Caki2 (cell line): ENCODE data around the gene NPY4R. TPM values are rescaled to one million over a fixed set of nuclear protein-coding genes. Genes with fewer than 3 reads are reported as not detected.
"Not testable (repeated sequence)": the region's sequence is repeated elsewhere in the genome, so short reads cannot be mapped to it uniquely, and the experiment has no call there.

Experiments
- DNase-seq: peaks from one replicate; pipeline ENCODE4 v3.0.0-alpha.2; 2015; ENCODE audit warnings: low read depth
- in situ Hi-C: cut with HindIII; loops from 2 replicates; pipeline ENCODE4 v1.10.0; 2016; ENCODE audit warnings: low sequenced_read_pairs, low pct_unique_long_range_greater_than_20kb, mixed read lengths
- total RNA-seq: library from RNA; depleted of rRNA; stranded (reverse); fragments of >200 nt; shearing (Covaris generic); gene quantifications from 2 replicates; pipeline ENCODE4 v1.2.3, GENCODE V29; 2014; ENCODE audit warnings: low replicate concordance; rRNA removed

The NPY4R gene, protein sequence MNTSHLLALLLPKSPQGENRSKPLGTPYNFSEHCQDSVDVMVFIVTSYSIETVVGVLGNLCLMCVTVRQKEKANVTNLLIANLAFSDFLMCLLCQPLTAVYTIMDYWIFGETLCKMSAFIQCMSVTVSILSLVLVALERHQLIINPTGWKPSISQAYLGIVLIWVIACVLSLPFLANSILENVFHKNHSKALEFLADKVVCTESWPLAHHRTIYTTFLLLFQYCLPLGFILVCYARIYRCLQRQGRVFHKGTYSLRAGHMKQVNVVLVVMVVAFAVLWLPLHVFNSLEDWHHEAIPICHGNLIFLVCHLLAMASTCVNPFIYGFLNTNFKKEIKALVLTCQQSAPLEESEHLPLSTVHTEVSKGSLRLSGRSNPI
- not detected in 2 replicates for total RNA-seq

DNA sequence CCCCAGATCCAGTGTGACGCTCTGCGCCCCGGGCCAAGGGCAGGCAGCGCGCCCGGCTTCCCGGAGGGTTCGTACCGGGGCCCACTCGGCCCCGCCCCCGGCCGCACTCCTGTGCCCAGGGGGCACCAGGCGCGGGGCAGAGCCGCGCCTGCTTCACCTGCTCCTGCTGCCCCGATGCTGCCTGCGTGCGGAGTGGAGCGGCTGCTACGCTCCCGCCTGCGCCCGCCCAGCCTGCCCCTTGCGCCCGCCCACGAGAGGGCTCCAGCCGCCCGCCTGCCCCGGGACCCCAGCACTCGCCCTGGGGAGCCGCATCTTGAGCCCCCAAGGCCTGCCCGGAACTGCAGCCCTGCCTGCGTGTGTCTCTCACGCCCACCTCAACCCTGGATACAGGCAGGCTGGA is at the start of gene NPY4R:
TSS of gene NPY4R (minus strand) at position 194 of the 400 bp plus-strand sequence. CDS start 3,323 bp downstream, outside the sequence.
- in situ Hi-C loops, DNase-seq: not testable (repeated sequence)

DNA sequence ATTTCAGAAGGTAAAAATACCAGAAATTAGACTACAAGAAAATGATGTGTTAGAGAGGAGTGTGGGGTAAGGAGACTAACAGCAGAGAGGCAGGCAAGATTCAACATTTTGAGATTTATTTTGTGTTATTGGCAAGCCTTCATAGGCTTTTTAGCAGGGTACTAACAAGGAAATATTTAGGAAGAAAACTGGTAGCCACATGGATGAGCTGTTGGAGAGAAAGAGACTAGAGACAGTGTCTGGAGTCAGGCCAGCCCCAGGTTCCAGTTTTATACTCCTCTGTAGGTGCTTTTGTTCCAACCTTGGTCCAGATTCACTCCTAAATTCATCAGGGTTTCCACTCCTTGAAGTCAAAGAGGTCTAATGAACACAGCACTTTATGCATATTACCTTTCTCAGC is 49.6 kb upstream of the NPY4R start:
- in situ Hi-C loops = no loop called here
- DNase-seq = no peak

DNA sequence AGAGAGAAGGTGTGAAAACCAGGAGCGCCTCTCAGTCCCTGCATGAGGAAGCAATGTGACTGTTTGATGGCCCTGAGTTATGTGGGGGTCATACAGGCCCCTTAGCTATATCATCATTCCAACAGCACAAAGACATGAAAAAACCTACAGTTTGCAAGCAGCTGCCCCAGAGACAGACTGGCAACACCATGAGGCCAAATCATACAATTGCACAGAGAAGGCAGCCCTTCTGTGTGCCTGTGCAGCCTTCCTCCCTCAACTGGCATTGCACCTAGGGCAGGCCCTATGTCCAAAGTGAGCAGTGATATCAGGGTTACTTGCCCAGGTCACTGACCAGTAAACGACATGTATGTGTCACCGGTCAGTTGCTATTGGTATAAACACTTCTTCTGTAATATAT is 49.1 kb upstream of the NPY4R start:
- DNase-seq = no peak
- in situ Hi-C loops = no loop called here

DNA sequence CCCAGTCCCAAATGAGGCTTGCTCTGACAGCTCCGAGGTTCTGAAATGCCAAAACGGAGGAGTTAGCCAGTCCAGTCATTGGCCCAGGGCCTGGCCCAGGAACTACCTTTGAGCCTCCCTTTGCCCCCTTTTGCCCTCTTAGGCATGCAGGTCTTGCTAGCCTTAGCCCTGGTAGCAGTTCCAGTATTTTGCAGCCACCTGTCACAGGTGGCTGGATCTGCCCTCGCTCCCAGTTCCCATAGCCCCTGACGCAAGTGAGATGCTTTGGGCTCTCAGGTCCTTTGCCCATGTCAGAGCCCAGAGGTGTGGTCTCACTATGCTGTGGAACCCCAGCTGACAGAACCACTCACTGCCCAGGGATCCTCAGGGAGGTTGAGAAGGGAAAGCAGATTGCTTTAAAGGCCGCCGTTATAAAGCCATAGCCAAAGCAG is 48.7 kb upstream of the NPY4R start:
- in situ Hi-C loops = no loop called here
- no peak for DNase-seq

- DNase-seq, in situ Hi-C loops: not testable (repeated sequence)
Observed at GRCh38 chr10:46513333-46513732, 47.6 kb upstream of the NPY4R start.

- DNase-seq, in situ Hi-C loops: not testable (repeated sequence)
Observed at GRCh38 chr10:46512725-46513124, 47.0 kb upstream of the NPY4R start.

DNA sequence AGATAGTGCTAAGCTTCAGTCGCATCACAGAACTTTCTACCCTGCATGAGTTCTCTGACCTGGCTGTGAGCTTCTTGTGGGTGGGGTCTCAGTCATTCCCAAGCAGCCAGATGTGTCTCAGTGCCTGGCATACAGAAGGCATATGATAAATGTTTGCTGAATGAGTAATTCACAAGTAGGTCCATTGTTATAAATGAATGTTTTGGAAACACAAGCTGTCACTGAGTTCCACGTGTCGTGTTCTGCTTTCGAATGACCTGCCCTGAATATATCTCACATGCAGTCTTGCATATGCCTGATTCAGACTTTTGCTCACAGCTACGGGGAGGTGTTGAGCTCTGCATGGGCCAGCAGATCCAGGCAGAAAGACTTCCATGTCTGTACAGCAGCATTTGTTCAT is 46.2 kb upstream of the NPY4R start:
- in situ Hi-C loops, DNase-seq: not testable (repeated sequence)

DNA sequence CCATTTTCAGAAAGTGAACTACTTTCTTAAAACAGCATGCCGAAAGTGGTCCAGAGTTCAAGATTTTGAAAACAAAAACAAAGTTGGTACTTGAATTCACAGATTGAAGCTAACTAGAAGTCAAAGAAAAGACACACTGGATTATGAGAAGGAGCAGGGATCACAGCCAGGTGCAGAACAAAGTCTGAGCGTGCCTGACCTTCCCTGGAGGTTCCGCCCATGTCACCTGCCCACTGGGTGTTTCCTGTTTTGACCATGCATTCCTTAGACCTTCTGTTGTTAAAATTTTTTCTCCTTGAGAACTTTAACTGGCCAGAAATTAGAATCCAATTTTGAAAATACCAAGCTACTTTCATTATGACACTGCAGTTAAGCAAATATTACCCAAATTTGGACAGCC is 34.2 kb upstream of the NPY4R start:
- DNase-seq = not testable (repeated sequence)

GRCh38 chr10:46498985-46499703 is 33.4 kb upstream of the NPY4R start:
- DNase-seq, in situ Hi-C loops: not testable (repeated sequence)

More for the DNA sequence above, 34.2 kb upstream of the NPY4R start:
- in situ Hi-C loops = not testable (repeated sequence)

GRCh38 chr10:46497878-46498277 is 32.1 kb upstream of the NPY4R start:
- in situ Hi-C loops, DNase-seq: not testable (repeated sequence)

DNA sequence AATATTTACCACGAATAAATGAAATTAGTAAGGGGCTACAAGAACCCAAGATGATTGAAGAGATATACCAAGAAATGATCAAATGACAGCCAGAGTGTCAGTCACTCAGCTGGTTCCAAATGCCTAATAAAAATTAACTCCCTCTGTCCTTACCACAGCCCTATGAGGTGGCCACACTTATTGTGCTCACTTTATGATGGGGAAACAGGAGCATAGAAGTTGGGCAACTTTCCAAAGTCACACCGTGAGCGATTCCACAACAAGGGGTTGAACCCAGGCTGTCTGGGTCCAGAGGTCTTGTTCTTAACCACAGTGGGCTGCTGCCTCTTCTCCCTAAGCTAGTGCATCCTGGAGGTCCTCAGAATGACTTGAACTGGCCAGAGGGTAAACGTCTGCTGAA is 31.6 kb upstream of the NPY4R start:
- DNase-seq, in situ Hi-C loops: not testable (repeated sequence)

- in situ Hi-C loops, DNase-seq: not testable (repeated sequence)
Observed at GRCh38 chr10:46491364-46492114, 25.8 kb upstream of the NPY4R start.

GRCh38 chr10:46490285-46490684 is 24.5 kb upstream of the NPY4R start:
- in situ Hi-C loops, DNase-seq: not testable (repeated sequence)

- DNase-seq, in situ Hi-C loops: not testable (repeated sequence)
Observed at GRCh38 chr10:46486459-46486858, 20.7 kb upstream of the NPY4R start.

- in situ Hi-C loops, DNase-seq: not testable (repeated sequence)
Observed at GRCh38 chr10:46474746-46475320, 9.1 kb upstream of the NPY4R start.

GRCh38 chr10:46473758-46474157 is 8.0 kb upstream of the NPY4R start:
- DNase-seq = not testable (repeated sequence)

GRCh38 chr10:46470134-46470533 is 4.4 kb upstream of the NPY4R start:
- in situ Hi-C loops, DNase-seq: not testable (repeated sequence)

More at GRCh38 chr10:46473758-46474157, 8.0 kb upstream of the NPY4R start:
- in situ Hi-C loops = not testable (repeated sequence)
